Measurements from ENCODE around the gene ADAM8. TPM values are rescaled to one million over a fixed set of nuclear protein-coding genes. Genes with fewer than 3 reads are reported as not detected.

ADAM8 gene
- total RNA-seq, 1 donor from 2014 or later, result 1.5 TPM

GRCh38 chr10:133255323-133255722, 21.3 kb downstream of the ADAM8 start:
- Mint-ChIP-seq H3K36me3 (ENCODE audit: low read depth, unreplicated experiment) (no peaks in the 10 kb centered on the region), H3K27me3 (ENCODE audit: unreplicated experiment) (peaks cover 12% of the 10 kb centered on the region), H3K27ac (ENCODE audit: unreplicated experiment) (no peak overlapping the region), H3K4me3 (ENCODE audit: unreplicated experiment) (no peak overlapping the region), H3K9me3 (ENCODE audit: unreplicated experiment) (no peaks in the 10 kb centered on the region), H3K4me1 (ENCODE audit: unreplicated experiment) (no peaks in the 10 kb centered on the region)
- no peak for TF ChIP-seq CTCF (IDR thresholded peaks at IDR 0.05; ENCODE audit: unreplicated experiment)
- DNase-seq (ENCODE audit: low spot score), result no peak

- no peak for DNase-seq (ENCODE audit: low spot score)
- no peak overlapping the region for H3K27ac Mint-ChIP-seq (ENCODE audit: unreplicated experiment)
- no peak for TF ChIP-seq CTCF (IDR thresholded peaks at IDR 0.05; ENCODE audit: unreplicated experiment)
These were observed 22.1 kb downstream of the ADAM8 start for GRCh38 chr10:133254421-133255120.

GRCh38 chr10:133253361-133253955, 23.2 kb downstream of the ADAM8 start:
- DNase-seq (ENCODE audit: low spot score), result no peak
- H3K4me3 Mint-ChIP-seq (ENCODE audit: unreplicated experiment), result no peak overlapping the region
- TF ChIP-seq CTCF (IDR thresholded peaks at IDR 0.05; ENCODE audit: unreplicated experiment), result no peak
- no peak overlapping the region for H3K27ac Mint-ChIP-seq (ENCODE audit: unreplicated experiment)
- no peaks in the 10 kb centered on the region for H3K9me3 Mint-ChIP-seq (ENCODE audit: unreplicated experiment)
- H3K27me3 Mint-ChIP-seq (ENCODE audit: unreplicated experiment), result peaks cover 15% of the 10 kb centered on the region
- no peaks in the 10 kb centered on the region for H3K4me1 Mint-ChIP-seq (ENCODE audit: unreplicated experiment)
- no peaks in the 10 kb centered on the region for H3K36me3 Mint-ChIP-seq (ENCODE audit: low read depth, unreplicated experiment)

More at GRCh38 chr10:133254421-133255120, 22.1 kb downstream of the ADAM8 start:
- no peak overlapping the region for H3K4me3 Mint-ChIP-seq (ENCODE audit: unreplicated experiment)
- H3K27me3 Mint-ChIP-seq (ENCODE audit: unreplicated experiment), result peaks cover 13% of the 10 kb centered on the region
- H3K4me1 Mint-ChIP-seq (ENCODE audit: unreplicated experiment), result no peaks in the 10 kb centered on the region
- H3K9me3 Mint-ChIP-seq (ENCODE audit: unreplicated experiment), result no peaks in the 10 kb centered on the region
- no peaks in the 10 kb centered on the region for H3K36me3 Mint-ChIP-seq (ENCODE audit: low read depth, unreplicated experiment)

GRCh38 chr10:133252223-133252552, 24.5 kb downstream of the ADAM8 start:
- no peak overlapping the region for H3K4me3 Mint-ChIP-seq (ENCODE audit: unreplicated experiment)
- no peaks in the 10 kb centered on the region for H3K9me3 Mint-ChIP-seq (ENCODE audit: unreplicated experiment)
- no peak for DNase-seq (ENCODE audit: low spot score)
- H3K27ac Mint-ChIP-seq (ENCODE audit: unreplicated experiment), result no peak overlapping the region
- H3K36me3 Mint-ChIP-seq (ENCODE audit: low read depth, unreplicated experiment), result no peaks in the 10 kb centered on the region
- TF ChIP-seq CTCF (IDR thresholded peaks at IDR 0.05; ENCODE audit: unreplicated experiment), result no peak
- peaks cover 15% of the 10 kb centered on the region for H3K27me3 Mint-ChIP-seq (ENCODE audit: unreplicated experiment)
- no peaks in the 10 kb centered on the region for H3K4me1 Mint-ChIP-seq (ENCODE audit: unreplicated experiment)

All from endothelial cell (in vitro differentiated cells).